Measurements from ENCODE around the gene EPC1. TPM values are rescaled to one million over a fixed set of nuclear protein-coding genes. Genes with fewer than 3 reads are reported as not detected.

Gene EPC1
- total and polyA plus RNA-seq, 2 of the 8 experiments (the other 6 are each of a cell fraction or from before 2014, with no cell fraction given), result 23.7 to 42.3 TPM

DNA sequence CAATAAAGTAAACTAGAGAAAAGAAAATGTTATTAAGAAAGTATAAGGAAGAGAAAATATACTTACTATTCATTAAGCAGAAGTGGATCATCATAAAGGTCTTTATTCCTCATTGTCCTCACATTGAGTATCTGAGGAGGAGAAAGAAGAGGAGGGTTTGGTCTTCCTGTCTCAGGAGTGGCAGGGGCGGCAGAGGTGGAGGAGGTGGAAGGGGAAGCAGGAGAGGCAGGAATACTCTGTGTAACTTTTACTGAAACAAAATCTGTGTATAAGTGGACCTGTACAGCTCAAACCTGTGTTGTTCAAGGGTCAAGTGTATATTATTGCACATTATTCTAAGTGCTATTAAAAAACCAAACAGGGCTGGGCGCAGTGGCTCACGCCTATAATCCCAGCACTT lies 34.2 kb upstream of the EPC1 start (continued):
- TF ChIP-seq, protein P1, sequence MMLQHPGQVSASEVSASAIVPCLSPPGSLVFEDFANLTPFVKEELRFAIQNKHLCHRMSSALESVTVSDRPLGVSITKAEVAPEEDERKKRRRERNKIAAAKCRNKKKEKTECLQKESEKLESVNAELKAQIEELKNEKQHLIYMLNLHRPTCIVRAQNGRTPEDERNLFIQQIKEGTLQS (IDR thresholded peaks at IDR 0.05; ENCODE audit: insufficient read depth, low read depth, low read length), result no peak
- no peak for TF ChIP-seq TAF1 (IDR thresholded peaks at IDR 0.05; ENCODE audit: low read depth, low read length)

Data from H1 (cell line).